Naive B cell (primary cell): ENCODE measurements around the gene DNAJC28. TPM values are rescaled to one million over a fixed set of nuclear protein-coding genes. Genes with fewer than 3 reads are reported as not detected.
A peak's percentile ranks its signal among the peaks of the same experiment; 100 is the strongest.
"Not testable (repeated sequence)": the region's sequence is repeated elsewhere in the genome, so short reads cannot be mapped to it uniquely, and the experiment has no call there.

Experiments used
- ATAC-seq, 2 donors: fragments of 150-1000 bp; cut with Tn5 transposase; 2 replicates each; pipeline ENCODE4 v1.10.0; 2021; ENCODE audit warnings: low read depth in 2 of 2, mild to moderate bottlenecking in 2 of 2, moderate library complexity in 2 of 2
- DNase-seq: peaks from one replicate; pipeline ENCODE4 v3.0.0; 2022
- H3K27ac Mint-ChIP-seq, 6 donors: one replicate each; pipeline ENCODE4 v1.8.0; 2020 to 2022; ENCODE audit warnings: mild to moderate bottlenecking in 6 of 6, mixed read lengths in 6 of 6, moderate library complexity in 5 of 6, inconsistent platforms in 2 of 6
- H3K27me3 Mint-ChIP-seq, 3 donors: one replicate each; pipeline ENCODE4 v1.8.0; 2021 to 2022; ENCODE audit warnings: mixed read lengths in 3 of 3, mild to moderate bottlenecking in 1 of 3
- H3K36me3 Mint-ChIP-seq, 2 donors: one replicate each; pipeline ENCODE4 v1.8.0; 2020 to 2022; ENCODE audit warnings: mixed read lengths in 2 of 2, inconsistent platforms in 1 of 2, mild to moderate bottlenecking in 1 of 2
- H3K4me1 Mint-ChIP-seq, 3 donors: one replicate each; pipeline ENCODE4 v1.8.0; 2020 to 2022; ENCODE audit warnings: mixed read lengths in 3 of 3, inconsistent platforms in 1 of 3, mild to moderate bottlenecking in 1 of 3, moderate library complexity in 1 of 3
- H3K4me3 Mint-ChIP-seq, 8 donors: one replicate each; pipeline ENCODE4 v1.8.0; 2020 to 2022; ENCODE audit warnings: mild to moderate bottlenecking in 8 of 8, mixed read lengths in 8 of 8, moderate library complexity in 8 of 8, inconsistent platforms in 2 of 8
- H3K9me3 Mint-ChIP-seq, 7 donors: one replicate each; pipeline ENCODE4 v1.8.0; 2020 to 2022; ENCODE audit warnings: mixed read lengths in 7 of 7, mild to moderate bottlenecking in 5 of 7, inconsistent platforms in 2 of 7, moderate library complexity in 1 of 7
- polyA plus RNA-seq, 6 donors: library from polyadenylated mRNA; unstranded; fragments of 300-500 nt; fragmentation: Illumina TruSeq; gene quantifications; one replicate each; pipeline ENCODE4 v1.2.3, GENCODE V29; 2021; ENCODE audit warnings: low read depth in 6 of 6

Gene DNAJC28
- polyA plus RNA-seq, 6 donors from 2014 or later: 0.38 to 1.6 (median 0.93) TPM; not detected in 1

DNA sequence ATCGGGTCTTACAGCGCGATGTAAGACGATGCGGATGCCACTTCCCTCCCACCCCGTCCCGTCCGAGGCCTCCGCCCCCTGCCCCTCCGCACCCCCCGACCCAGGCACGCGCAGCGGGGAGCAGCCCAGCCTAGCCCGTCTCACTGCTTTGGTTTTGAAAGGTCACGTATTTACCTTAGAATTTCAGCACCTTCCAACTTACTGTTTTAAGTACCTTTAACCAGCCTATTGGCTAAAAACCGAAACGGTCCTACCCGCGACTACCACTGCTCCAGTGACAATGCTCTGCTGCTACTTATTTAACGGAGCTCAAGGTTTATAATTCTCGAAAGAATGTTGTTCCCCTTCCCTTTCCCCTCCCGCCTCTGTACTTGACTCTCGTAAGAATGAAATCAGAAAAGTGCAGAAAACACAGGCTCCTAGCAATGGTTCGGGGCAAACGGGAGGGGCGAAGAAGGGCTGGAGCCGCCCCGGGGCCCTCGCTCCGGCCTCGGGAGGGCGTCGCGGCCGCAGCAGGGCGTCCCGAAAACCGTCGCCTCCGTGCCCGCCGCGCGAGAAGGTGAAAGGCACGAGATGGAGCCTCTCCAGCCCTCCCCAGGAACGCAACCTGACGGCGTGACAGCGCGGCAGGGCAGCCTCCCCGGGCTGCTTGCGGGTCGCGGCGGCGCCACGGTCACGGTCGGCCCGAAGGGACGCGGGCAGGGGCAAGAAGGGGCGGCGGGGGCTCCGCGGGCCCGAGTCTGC, 12.4 kb downstream of the DNAJC28 start:
- Mint-ChIP-seq H3K27ac (peak overlapping the region; percentile 38 to 95 (median 88)), H3K36me3 (no peaks in the 10 kb centered on the region), H3K4me1 (peaks cover 13 to 24% (median 18%) of the 10 kb centered on the region in 3 donors), H3K27me3 (no peaks in the 10 kb centered on the region), H3K9me3 (no peaks in the 10 kb centered on the region), H3K4me3 (peak overlapping the region; percentile 82 to 95 (median 93))
- peak; percentile 20 to 22 for ATAC-seq
- no peak for DNase-seq

DNA sequence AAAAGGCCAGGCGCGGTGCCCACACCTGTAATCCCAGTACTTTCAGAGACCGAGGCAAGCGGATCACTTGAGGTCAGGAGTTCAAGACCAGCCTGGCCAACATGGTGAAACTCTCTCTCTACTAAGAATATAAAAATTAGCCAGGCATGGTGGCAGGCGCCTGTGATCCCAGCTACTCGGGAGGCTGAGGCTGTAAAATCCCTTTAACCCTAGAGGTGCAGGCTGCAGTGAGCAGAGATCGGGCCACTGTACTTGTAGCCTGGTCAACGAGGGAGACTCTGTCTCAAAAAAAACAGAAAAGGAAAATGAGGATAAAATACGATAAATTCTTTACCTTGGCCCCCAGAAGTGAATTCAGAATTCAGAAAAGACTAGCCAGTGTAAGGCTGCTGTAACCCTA, 13.3 kb downstream of the DNAJC28 start:
- Mint-ChIP-seq H3K4me3 (peak overlapping the region; percentile 82 to 95 (median 93)), H3K4me1 (peaks cover 13 to 32% (median 18%) of the 10 kb centered on the region in 3 donors), H3K9me3 (peaks cover 0 to 2% (median 0%) of the 10 kb centered on the region in 7 donors), H3K27ac (peak overlapping the region in 5 of 6 donors; percentile 38 to 95 (median 87)), H3K27me3 (no peaks in the 10 kb centered on the region), H3K36me3 (no peaks in the 10 kb centered on the region)
- ATAC-seq: no peak
- DNase-seq: no peak

DNA sequence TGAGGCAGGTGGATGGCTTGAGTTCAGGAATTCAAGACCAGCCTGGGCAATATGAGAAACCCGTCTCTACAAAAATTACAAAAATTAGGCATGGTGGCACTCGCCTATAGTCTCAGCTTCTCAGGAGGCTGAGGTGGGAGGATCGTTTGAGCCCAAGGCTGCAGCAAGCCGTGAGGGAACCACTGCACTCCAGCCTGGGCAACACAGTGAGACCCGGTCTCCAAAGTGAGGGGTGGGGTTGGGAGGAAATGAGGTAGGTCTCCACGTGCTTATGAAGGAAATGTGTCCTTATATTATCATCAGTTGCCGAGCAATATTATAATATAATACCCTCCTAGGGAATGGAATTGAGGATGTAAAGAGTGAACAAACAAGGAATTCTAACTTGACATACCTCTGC, 14.4 kb downstream of the DNAJC28 start:
- H3K9me3 Mint-ChIP-seq: peaks cover 0 to 2% (median 0%) of the 10 kb centered on the region in 7 donors
- peaks cover 13 to 36% (median 18%) of the 10 kb centered on the region in 3 donors for H3K4me1 Mint-ChIP-seq
- H3K27me3 Mint-ChIP-seq: no peaks in the 10 kb centered on the region
- no peaks in the 10 kb centered on the region for H3K36me3 Mint-ChIP-seq
- peak overlapping the region; percentile 52 to 82 (median 58) for H3K4me3 Mint-ChIP-seq
- DNase-seq (no peak), ATAC-seq (no peak)
- H3K27ac Mint-ChIP-seq: peak overlapping the region in 2 of 6 donors; percentile 15 to 29

DNA sequence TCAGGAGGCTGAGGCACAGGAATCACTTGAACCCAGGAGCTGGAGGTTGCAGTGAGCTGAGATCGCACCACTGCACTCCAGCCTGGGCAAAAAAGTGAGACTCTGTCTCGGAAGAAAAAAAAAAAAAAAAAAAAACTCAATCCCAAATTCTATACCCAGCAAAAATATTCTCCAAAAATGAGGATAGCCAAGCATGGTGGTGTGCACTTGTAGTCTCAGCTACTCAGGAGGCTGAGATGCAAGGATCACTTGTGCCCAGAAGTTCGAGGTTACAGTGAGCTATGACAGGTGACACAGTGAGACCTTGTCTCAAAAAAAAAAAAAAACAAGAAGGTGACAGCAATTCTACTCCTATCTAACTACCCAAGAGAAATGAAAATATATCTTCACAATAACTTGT, 18.2 kb downstream of the DNAJC28 start:
- no peak for ATAC-seq
- H3K4me3 Mint-ChIP-seq: no peak overlapping the region
- no peaks in the 10 kb centered on the region for H3K27me3 Mint-ChIP-seq
- DNase-seq: no peak
- peaks cover 0 to 3% of the 10 kb centered on the region in 2 donors for H3K36me3 Mint-ChIP-seq
- H3K27ac Mint-ChIP-seq: peak overlapping the region in 1 of 6 donors; percentile 5
- peaks cover 2 to 32% (median 12%) of the 10 kb centered on the region in 3 donors for H3K4me1 Mint-ChIP-seq
- H3K9me3 Mint-ChIP-seq: peaks cover 0 to 2% (median 0%) of the 10 kb centered on the region in 7 donors

DNA sequence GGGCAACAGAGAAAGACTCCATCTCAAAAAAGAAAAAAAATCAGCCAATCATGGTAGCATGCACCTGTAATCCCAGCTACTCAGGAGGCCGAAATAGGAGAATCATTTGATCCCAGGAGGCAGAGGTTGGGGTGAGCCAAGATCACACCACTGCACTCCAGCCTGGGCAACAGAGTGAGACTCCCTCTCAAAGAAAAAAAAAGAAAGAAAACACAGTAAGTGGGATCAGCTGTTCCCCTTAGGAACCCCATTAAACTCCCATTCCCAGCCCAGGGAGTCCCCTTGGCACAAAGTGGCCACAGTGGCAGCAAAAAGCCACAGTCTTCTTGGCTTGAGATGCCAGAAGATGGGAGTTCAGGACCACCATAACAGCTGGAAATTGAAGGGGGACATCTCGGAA, 20.8 kb downstream of the DNAJC28 start:
- no peaks in the 10 kb centered on the region for H3K27me3 Mint-ChIP-seq
- peaks cover 0 to 26% (median 10%) of the 10 kb centered on the region in 3 donors for H3K4me1 Mint-ChIP-seq
- no peak for DNase-seq
- no peak overlapping the region for H3K27ac Mint-ChIP-seq
- H3K9me3 Mint-ChIP-seq: peaks cover 0 to 2% (median 0%) of the 10 kb centered on the region in 7 donors
- ATAC-seq: no peak
- peaks cover 0 to 7% of the 10 kb centered on the region in 2 donors for H3K36me3 Mint-ChIP-seq
- no peak overlapping the region for H3K4me3 Mint-ChIP-seq

DNA sequence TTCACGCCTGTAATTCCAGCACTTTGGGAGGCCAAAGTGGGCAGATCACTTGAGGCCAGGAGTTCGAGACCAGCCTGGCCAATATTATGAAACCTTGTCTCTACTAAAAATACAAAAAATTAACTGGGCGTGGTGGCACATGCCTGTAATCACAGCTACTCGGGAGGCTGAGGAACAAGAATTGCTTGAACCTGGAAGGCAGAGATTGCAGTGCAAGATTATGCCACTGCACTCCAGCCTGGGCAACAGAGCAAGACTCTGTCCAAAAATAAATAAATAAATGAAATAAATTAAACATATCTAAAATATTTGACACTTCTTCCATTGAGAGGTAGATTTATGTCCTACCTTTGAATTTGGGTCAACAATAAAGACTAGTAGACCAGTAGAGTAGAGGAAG, 22.3 kb downstream of the DNAJC28 start:
- not testable (repeated sequence) for ATAC-seq, H3K9me3 Mint-ChIP-seq, H3K36me3 Mint-ChIP-seq, H3K27ac Mint-ChIP-seq, H3K4me3 Mint-ChIP-seq, H3K27me3 Mint-ChIP-seq, DNase-seq
- peaks cover 0 to 24% (median 10%) of the 10 kb centered on the region in 3 donors for H3K4me1 Mint-ChIP-seq

DNA sequence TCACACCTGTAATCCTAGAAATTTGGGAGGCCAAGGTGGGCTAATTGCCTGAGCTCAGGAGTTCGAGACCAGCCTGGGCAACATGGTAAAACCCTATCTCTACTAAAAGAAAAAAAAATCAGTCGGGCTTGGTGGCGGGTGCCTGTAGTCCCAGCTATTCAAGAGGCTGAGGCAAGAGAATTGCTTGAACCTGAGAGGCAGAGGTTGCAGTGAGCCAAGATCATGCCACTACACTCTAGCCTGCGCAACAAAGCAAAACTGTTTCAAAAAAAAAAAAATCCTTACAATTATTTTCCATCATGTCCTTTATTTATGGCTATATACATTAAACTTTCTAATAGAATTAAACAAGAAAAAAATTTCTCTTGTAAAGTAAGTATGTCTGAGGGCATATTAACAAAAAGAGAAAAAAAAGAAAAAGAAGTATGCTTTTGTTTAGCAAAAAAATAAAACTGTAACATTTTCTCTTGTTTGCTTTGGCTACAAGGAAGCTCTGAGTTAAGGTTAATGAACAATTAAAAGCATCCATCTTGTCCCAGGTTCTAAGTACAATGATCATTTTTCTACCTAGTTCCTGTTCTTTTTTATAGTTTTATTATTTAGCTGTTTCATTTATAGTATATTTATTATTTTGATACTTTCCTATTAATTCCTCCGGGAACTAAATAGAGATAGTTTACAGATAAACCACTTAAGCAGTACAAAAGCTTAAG, 29.8 kb downstream of the DNAJC28 start:
- Mint-ChIP-seq H3K27ac (no peak overlapping the region), H3K4me1 (no peaks in the 10 kb centered on the region), H3K27me3 (no peaks in the 10 kb centered on the region), H3K9me3 (no peaks in the 10 kb centered on the region), H3K36me3 (peaks cover 0 to 11% of the 10 kb centered on the region in 2 donors), H3K4me3 (no peak overlapping the region)
- no peak for ATAC-seq
- DNase-seq: no peak

DNA sequence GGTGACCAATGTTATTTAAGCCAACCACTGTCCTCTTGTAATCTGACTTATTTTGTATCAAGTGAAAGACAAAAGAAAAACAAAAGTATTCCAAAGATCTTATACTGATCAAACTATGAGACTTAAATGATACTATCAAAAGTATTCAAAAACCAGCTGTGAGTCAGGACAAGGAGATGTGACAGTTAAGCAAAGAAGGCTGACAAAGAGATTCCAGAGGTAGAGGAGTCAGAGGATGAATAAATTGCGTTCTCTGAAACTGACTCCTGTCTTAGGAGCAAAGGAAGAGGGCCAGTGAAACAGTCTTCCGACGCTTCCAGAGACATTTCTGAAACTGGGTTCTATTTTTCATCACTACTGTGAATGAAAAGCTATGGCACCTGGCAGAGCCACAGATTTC, 32.7 kb downstream of the DNAJC28 start:
- Mint-ChIP-seq H3K36me3 (peaks cover 0 to 8% of the 10 kb centered on the region in 2 donors), H3K4me1 (no peaks in the 10 kb centered on the region), H3K27me3 (no peaks in the 10 kb centered on the region), H3K27ac (no peak overlapping the region), H3K4me3 (no peak overlapping the region), H3K9me3 (no peaks in the 10 kb centered on the region)
- ATAC-seq (no peak), DNase-seq (no peak)

DNA sequence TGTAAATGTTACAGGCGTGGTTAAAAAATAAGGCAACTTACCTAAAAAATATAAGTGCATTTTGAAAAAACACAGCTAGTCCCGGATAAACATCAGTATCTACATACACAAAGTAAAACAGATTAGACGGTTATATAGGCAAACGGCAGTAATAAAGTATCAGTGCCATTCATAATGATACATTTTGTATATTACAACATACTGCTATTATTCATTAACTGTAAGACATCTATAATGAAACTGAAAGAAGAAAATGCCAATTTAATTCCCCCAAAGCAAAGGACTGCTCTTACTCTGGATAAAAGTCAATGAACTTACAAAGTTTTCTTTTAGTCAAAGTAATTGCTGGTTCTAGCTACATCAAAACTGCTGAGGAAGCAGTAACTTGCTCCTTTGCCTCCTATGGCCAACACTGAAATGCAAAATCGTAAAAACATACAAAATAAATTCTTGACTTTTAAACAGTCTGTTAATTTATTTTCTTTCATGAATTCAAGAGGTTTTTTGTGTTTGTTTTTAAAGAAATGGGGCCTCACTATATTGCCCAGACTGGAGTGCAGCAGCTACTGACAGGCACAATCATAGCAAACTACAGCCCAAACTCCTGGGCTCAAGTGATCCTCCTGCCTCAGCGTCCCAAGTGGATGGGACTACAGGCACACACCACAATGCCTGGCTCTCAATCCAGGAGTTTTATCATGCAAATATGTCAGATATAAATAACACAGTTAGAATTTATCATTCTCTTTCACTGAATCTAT, 35.6 kb downstream of the DNAJC28 start:
- no peak for ATAC-seq
- Mint-ChIP-seq H3K27ac (no peak overlapping the region), H3K4me3 (no peak overlapping the region), H3K9me3 (peaks cover 0 to 2% (median 0%) of the 10 kb centered on the region in 7 donors), H3K27me3 (no peaks in the 10 kb centered on the region), H3K36me3 (peaks cover 8 to 18% of the 10 kb centered on the region in 2 donors), H3K4me1 (no peaks in the 10 kb centered on the region)
- no peak for DNase-seq

DNA sequence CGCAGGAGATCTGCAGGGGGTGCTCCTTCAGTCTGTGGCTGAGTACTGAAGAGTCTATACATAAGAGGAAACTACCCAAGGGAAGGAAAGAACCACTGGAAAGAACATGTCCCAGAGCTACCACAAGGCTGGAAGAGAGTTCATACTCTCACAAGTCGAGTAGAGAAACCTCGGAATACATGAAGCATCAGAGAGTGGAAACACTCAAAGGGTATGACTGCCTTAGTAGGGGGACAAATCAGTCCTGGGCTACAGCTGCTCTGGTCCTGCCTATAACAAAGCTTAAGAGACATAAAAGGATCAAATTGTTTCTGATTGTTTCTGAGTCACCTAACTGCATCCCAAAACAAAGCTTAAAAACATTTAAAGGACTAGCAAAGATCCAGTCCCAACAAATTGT, 39.2 kb downstream of the DNAJC28 start:
- H3K4me1 Mint-ChIP-seq: no peaks in the 10 kb centered on the region
- H3K9me3 Mint-ChIP-seq: peaks cover 0 to 2% (median 0%) of the 10 kb centered on the region in 7 donors
- H3K27me3 Mint-ChIP-seq: no peaks in the 10 kb centered on the region
- no peak overlapping the region for H3K4me3 Mint-ChIP-seq
- ATAC-seq (no peak), DNase-seq (no peak)
- H3K36me3 Mint-ChIP-seq: peaks cover 0 to 18% of the 10 kb centered on the region in 2 donors
- H3K27ac Mint-ChIP-seq: peak overlapping the region in 4 of 6 donors; percentile 1 to 73 (median 17)

DNA sequence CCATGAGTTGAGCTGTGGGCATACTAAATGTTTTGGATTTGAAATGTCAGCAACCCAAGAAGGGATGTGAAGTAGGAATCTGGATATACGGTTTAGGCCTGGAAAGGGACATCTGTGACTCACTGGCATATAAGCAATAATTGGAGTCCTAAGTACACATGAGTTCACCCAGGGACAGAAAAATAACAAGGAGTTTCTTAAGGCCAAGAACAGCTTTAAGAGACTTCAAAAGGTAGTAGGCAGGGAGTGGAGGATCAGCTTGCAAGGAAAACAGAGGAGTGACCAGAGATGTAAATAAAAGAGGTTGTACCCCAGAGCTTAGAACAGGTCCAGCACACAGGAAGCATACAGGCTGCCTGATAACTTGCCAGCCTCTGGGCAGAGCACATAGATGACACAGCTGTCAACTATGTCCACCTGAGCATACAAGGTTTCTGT, 39.9 kb downstream of the DNAJC28 start:
- Mint-ChIP-seq H3K4me1 (no peaks in the 10 kb centered on the region), H3K9me3 (peaks cover 0 to 2% (median 0%) of the 10 kb centered on the region in 7 donors), H3K27me3 (no peaks in the 10 kb centered on the region), H3K36me3 (peaks cover 0 to 18% of the 10 kb centered on the region in 2 donors), H3K27ac (peak overlapping the region in 4 of 6 donors; percentile 5 to 29 (median 14)), H3K4me3 (no peak overlapping the region)
- DNase-seq: no peak
- no peak for ATAC-seq

DNA sequence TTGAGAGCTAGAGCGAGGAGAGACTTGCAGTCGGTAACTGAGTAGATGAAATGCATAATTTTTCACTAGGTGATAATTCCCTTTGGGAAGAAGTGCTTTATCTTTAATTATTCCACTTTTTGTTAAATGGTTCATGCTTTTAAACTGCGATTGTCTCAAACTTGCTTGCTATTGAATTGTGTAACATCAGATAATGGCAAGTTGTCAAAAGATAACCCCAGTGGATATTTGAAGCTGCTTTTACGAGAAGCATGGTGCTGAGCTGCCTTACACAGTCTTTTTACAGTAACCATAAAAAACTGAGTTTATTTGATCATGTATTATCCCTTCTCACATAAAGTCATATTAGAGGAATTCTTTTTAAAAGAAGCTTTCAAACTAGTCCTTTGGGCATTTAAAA, 41.9 kb downstream of the DNAJC28 start:
- Mint-ChIP-seq H3K4me3 (no peak overlapping the region), H3K27ac (peak overlapping the region in 1 of 6 donors; percentile 72), H3K27me3 (no peaks in the 10 kb centered on the region), H3K9me3 (peaks cover 0 to 2% (median 0%) of the 10 kb centered on the region in 7 donors), H3K4me1 (peaks cover 4 to 8% (median 8%) of the 10 kb centered on the region in 3 donors), H3K36me3 (peaks cover 0 to 18% of the 10 kb centered on the region in 2 donors)
- ATAC-seq (no peak), DNase-seq (no peak)

DNA sequence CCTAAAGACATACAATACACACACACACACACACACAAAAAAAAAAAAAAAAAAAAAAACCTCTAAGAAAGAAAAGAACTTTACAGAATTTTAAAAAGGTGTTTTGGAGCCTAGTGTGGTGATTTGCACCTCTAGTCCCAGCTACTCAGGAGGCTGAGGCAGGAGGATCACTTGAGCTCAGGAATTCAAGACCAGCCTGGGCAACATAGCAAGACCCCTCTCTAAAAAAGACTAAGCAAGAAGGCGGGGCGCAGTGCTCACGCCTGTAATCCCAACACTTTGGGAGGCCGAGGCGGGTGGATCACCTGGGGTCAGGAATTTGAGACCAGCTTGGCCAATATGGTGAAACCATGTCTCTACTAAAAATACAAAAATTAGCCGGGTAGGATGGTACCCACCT, 44.9 kb downstream of the DNAJC28 start:
- DNase-seq, H3K36me3 Mint-ChIP-seq, H3K9me3 Mint-ChIP-seq, H3K4me3 Mint-ChIP-seq, H3K27me3 Mint-ChIP-seq, ATAC-seq, H3K27ac Mint-ChIP-seq: not testable (repeated sequence)
- peaks cover 21 to 38% (median 38%) of the 10 kb centered on the region in 3 donors for H3K4me1 Mint-ChIP-seq
